ENCODE data around the gene METTL9. TPM values are rescaled to one million over a fixed set of nuclear protein-coding genes. Genes with fewer than 3 reads are reported as not detected.
"Not testable (repeated sequence)": the region's sequence is repeated elsewhere in the genome, so short reads cannot be mapped to it uniquely, and the experiment has no call there.

Gene METTL9
- total and polyA plus RNA-seq, 9 donors, result 62.9 to 222 (median 87.0) TPM

GRCh38 chr16:21554795-21555585 lies 44.4 kb upstream of the METTL9 start:
- intact Hi-C loops (cut with DNase I), result loop anchor here in 2 of 4 donors (5.0 to 10.0 kb wide), 4 partner anchors 50 to 400 kb away; partner anchors contain the start of genes DNAH3 (in 2 of the 2) and LDAF1 (in 2 of the 2)
- H3K4me1 ChIP-seq (ENCODE audit: insufficient read depth), result no peaks in the 10 kb centered on the region
- H3K36me3 ChIP-seq, result no peaks in the 10 kb centered on the region
- TF ChIP-seq CTCF (IDR thresholded peaks at IDR 0.05) (peak; percentile 70 to 98 (median 85)), POLR2A (IDR thresholded peaks at IDR 0.05) (peak; percentile 22), EP300 (IDR thresholded peaks at IDR 0.05) (no peak)
- peak; percentile 77 to 93 (median 86) for DNase-seq
- H3K27me3 ChIP-seq, result no peaks in the 10 kb centered on the region
- no peaks in the 10 kb centered on the region for H3K9me3 ChIP-seq
- no peak overlapping the region for H3K4me3 ChIP-seq
- H3K27ac ChIP-seq, result no peak overlapping the region
- 23 to 33% (median 25%) methylated on average over 41 of the region's 41 CpGs for WGBS, 3 donors

- DNase-seq, result peak in 1 of 5 donors; percentile 42
- H3K4me3 ChIP-seq; H3K4me1 ChIP-seq (ENCODE audit: insufficient read depth); H3K9me3 ChIP-seq; H3K27me3 ChIP-seq; H3K36me3 ChIP-seq; H3K27ac ChIP-seq: not testable (repeated sequence)
- WGBS, 3 donors, result 79 to 85% (median 80%) methylated on average over 15 of the region's 15 CpGs
- intact Hi-C loops (cut with DNase I), result loop anchor here in 2 of 4 donors (5.0 to 10.0 kb wide), 4 partner anchors 51 to 401 kb away; partner anchors contain the start of genes DNAH3 (in 2 of the 2) and LDAF1 (in 2 of the 2)
Measured at GRCh38 chr16:21555621-21556020, 43.8 kb upstream of the METTL9 start.

DNA sequence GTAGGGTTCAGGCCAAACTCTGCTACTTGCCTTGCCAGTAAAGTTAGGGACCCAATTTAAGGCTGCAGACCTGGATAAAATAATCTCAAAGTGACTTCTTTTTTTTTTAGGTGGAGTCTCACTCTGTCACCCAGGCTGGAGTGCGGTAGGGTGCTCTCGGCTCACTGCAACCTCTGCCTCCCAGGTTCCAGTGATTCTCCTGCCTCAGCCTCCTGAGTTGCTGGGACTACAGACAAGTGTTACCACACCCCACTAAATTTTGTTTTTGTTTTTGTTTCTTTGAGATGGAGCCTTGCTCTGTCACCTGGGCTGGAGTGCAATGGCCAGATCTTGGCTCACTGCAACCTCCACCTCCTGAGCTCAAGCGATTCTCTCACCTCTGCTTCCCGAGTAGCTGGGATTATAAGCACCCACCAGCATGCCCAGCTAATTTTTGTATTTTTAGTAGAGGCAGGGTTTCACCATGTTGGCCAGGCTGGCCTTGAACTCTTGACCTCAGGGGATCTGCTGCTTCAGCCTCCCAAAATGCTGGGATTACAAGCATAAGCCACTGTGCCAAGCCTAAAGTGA lies 43.3 kb upstream of the METTL9 start:
- not testable (repeated sequence) for H3K36me3 ChIP-seq; H3K27me3 ChIP-seq; H3K4me3 ChIP-seq; H3K4me1 ChIP-seq (ENCODE audit: insufficient read depth); H3K27ac ChIP-seq; H3K9me3 ChIP-seq
- intact Hi-C loops (cut with DNase I), result loop anchor here in 2 of 4 donors (5.0 to 10.0 kb wide), 4 partner anchors 51 to 401 kb away; partner anchors contain the start of genes DNAH3 (in 2 of the 2) and LDAF1 (in 2 of the 2)
- DNase-seq, result peak in 1 of 5 donors; percentile 13
- WGBS, 3 donors, result 78 to 87% (median 86%) methylated on average over 4 of the region's 4 CpGs

GRCh38 chr16:21556651-21557241 lies 42.6 kb upstream of the METTL9 start:
- H3K27ac ChIP-seq, result not testable (repeated sequence)

DNA sequence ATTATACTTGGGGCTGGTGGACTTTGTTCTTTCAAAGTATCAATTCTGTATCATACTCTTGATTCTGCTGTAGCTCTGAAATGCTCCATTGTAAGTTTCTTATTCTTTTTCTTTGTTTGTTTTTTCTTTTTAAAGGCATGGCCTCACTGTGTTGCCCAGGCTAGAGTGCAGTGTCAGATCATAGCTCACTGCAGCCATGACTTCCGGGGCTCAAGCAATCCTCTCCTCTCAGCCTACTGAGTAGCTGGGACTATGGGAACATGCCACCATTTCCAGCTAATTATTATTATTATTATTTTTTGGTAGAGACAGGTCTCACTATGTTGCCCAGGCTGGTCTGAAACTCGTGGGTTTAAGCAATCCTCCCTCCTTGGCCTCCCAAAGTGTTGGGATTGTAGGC lies 38.9 kb upstream of the METTL9 start:
- Histone ChIP-seq H3K36me3 (no peaks in the 10 kb centered on the region), H3K27me3 (no peaks in the 10 kb centered on the region), H3K4me1 (ENCODE audit: insufficient read depth) (no peaks in the 10 kb centered on the region), H3K27ac (no peak overlapping the region), H3K9me3 (no peaks in the 10 kb centered on the region), H3K4me3 (no peak overlapping the region)
- no peak for TF ChIP-seq CTCF (IDR thresholded peaks at IDR 0.05)
- no peak for TF ChIP-seq POLR2A (IDR thresholded peaks at IDR 0.05)
- no peak for TF ChIP-seq EP300 (IDR thresholded peaks at IDR 0.05)
- intact Hi-C loops (cut with DNase I), result no loop called here
- 70 to 73% (median 72%) methylated on average over 2 of the region's 2 CpGs for WGBS, 3 donors
- DNase-seq, result no peak

More at GRCh38 chr16:21556651-21557241, 42.6 kb upstream of the METTL9 start:
- H3K4me1 ChIP-seq (ENCODE audit: insufficient read depth); H3K4me3 ChIP-seq; H3K36me3 ChIP-seq; H3K27me3 ChIP-seq; H3K9me3 ChIP-seq: not testable (repeated sequence)
- 51 to 60% (median 57%) methylated on average over 24 to 25 of the region's 25 CpGs for WGBS, 3 donors
- intact Hi-C loops (cut with DNase I), result loop anchor here in 2 of 4 donors (5.0 to 10.0 kb wide), 4 partner anchors 52 to 402 kb away; partner anchors contain the start of genes DNAH3 (in 2 of the 2) and LDAF1 (in 2 of the 2)
- DNase-seq, result peak in 1 of 5 donors; percentile 47

All from ovary (tissue), 9 donors.